NCI-H2227 (cell line): ENCODE data around the gene SMOC1.

Source experiments
- DNase-seq: peaks from one replicate; lab custom pipeline; 2025; ENCODE audit not compliant: unreplicated experiment; lab: John Stamatoyannopoulos, UW

Gene SMOC1

DNA sequence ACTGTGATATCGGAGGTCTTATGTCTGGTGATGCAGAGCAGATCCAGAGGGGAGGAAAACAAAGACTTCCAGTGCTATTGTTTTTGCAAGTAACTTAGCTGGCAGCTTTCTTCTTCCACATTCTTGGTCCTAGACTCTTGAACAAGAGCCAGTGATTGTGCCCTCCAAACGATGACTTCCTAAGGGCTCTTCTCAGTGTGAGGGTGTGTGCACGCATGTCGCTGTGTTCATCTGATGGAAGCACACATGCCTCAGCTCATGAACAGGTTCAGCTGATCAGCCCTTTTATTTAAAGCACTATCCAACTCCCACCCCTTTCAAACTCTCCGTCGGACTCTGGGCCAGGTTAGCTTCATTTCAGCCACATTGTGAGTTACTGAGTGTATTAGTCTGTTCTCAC lies 59.5 kb downstream of the SMOC1 start:
- DNase-seq, result no peak

DNA sequence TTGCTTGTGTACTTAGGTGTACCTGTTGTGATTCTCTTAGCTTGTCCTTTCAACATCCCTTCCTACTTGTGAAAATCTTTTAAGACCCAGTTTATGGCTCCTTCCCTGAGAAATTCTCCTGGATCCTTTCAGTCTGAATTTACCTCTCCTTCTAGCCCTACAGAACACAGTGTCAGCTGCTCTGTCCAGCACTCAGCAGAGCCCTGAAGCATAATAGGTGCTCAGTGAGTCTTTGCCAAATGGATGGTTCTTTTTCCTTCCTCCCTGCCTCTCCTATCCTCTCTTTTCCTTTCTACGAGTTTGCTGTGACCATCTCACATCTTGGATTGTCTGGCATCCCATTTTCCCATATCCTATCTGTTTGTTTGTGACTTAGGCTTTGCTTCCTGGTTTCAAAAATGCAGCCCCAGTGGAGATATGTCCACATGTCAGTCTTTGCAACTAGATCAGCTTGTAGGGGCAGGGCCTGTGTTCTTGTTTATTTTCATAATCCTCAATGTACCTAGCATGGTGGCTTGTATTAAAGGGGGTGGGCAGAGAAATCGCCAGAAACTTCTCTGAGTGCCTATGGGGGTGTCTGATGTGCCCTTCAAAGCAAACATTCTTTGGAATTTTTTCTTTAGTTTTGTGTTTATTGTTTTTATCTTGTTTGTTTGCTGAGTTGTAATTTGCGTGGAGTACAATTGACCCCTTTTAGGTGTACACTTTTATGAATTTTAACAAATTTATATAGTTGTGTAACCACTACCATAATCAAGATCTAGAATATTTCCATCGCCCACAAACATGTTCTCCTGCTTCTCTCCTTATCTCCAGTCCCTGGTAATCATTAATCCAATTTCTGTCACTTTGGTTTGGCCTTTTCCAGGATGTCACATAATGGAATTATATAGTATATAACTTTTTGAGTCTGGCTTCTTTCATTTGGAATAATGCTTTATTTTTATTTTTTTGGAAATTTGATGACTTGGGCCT lies 62.8 kb downstream of the SMOC1 start:
- no peak for DNase-seq

DNA sequence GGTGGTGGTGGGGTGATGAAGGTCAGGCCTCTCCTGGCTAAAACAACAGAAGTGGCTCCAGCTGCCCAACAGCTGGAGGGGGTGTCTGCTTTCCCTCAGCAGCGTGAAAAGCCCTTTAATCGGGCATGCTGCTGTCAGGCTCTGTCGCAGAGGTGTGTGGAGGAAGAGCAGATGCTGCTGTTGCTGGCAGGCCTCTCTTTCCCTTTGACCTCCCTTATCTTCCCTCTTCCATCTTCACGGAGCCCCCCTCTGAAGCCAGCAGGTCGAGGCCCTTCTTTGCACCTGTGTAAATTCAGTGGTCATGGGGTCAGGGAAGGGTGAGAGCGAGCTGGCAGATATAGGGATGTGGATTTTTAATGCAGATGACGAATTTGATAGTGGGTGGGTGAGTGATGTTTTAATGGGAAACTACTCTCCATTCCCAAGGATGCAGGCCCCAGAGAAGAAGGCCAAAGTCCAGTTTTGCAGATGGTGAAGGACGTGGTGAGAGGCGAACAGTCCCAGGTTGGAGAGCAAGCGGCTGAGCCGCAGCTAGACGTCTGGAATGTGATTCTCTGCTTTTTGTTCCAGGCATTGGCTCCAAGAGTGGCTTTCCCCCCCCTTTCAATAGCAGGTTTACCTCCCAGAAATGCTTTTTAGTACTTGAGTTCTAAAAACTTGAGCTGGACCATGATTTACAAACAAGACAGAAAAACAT lies 64.0 kb downstream of the SMOC1 start:
- no peak for DNase-seq

DNA sequence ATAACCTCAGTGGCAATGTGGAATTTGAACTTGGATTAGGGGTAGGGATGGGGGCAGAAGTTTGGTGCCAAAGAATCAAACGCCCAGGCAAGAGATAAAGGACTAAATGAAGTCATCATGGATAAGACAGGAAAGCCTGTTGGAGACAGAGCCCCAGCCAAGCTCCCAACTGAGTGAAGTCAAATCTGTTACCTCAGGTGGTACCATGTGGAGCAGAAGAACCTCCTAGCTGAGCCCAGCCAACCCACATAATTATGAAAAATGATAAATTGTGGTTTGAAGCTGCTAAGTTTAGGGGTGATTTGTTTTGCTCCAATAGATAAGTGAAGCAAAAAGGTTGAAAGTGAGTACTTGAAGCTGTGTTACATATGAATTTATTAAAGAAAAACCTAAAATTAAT lies 66.1 kb downstream of the SMOC1 start:
- DNase-seq, result no peak

DNA sequence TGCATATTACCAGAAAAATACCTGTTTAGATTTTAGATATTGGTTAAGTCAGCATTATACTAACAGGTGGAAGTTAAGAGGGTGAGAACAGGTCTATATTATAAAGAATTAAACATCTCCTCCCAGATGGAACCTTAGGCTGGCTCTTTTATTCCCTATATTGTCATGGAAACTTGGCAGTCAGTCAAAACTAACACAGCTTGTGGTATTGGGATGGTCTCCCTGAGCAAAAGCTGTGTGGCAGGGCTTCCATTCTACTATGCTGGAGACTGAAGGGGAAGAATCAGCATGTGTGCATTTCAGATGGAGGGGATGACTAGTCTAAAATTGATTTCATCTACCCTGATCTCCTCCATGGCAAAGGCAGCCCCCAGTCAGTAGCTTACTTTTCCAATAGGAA lies 66.7 kb downstream of the SMOC1 start:
- DNase-seq, result no peak

DNA sequence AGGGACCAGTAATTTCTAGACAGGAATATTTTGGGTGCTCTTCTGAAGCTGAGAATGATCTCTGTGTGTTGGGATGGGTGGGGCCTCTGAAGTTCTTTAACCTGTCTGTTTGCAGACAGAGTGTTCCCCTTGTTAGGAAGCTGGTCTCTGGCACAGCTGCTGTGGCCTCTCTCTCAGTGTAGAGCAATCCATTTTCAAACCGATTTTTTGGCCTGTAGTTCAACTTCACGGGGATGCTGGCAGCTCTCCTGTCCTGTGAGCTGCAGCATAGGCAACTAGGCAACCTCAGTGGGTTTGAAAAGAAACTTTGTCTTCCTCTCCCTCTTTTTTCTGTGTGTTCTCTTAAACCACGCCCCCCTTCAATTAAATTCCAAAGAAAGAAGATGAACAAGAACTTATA lies 69.1 kb downstream of the SMOC1 start:
- no peak for DNase-seq

DNA sequence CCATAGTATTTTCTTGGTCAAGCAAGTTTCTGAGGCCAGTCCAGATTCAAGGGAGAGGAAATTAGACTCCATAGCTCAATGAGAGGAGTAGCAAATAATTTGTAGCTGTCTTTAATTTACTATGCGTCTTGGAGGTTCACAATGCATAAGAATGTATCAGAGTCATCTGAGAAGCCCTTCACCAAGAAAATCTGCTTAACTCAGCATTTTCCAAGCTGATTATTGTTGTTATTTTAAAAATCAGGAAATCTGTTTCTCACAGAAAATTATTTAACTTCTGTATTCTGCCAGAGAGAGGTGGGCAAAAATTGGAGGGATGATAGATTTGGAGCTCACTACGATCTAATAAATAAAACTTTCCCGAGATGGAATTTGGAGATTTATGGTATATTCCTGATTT lies 72.0 kb downstream of the SMOC1 start:
- DNase-seq, result no peak

DNA sequence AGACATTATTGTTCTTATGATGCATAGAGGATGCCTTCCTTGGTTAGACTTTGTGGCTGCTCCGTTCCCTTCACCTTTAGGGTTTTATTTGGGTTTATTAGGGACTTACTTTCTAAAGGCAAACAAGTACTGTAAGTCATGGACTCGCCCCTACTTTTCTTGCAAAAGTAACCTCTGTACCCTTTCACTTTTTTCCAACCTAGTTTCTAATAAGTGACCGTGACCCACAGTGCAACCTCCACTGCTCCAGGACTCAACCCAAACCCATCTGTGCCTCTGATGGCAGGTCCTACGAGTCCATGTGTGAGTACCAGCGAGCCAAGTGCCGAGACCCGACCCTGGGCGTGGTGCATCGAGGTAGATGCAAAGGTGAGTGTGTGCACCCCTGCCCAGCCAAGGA lies 72.7 kb downstream of the SMOC1 start:
- no peak for DNase-seq

DNA sequence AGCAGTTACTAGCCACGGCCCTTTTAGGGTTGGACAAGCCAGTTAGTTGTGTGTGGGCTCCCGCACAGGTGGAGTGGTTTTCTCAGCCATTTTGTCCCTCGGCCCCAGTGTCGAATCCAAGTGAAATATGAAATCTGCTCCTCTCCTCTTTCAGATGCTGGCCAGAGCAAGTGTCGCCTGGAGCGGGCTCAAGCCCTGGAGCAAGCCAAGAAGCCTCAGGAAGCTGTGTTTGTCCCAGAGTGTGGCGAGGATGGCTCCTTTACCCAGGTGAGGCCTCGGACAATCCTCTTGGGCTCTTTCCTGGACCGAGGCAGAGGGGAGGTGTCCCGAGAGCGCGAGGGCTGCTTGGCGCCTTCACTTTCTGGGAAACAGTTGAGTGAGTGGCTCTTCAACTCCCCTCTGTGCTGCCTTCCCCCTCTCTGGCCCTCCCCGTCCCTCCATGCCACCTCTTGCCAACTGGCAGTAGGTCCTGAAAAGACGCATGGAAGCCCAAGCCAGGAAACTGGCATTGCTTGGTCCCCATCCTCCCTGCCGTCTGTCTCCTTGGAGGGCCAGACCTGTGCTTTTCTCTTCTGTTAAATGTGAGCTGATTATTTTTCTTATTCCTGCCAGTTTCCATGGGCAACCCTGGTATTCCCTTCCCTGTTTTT lies 74.2 kb downstream of the SMOC1 start:
- DNase-seq, result no peak

DNA sequence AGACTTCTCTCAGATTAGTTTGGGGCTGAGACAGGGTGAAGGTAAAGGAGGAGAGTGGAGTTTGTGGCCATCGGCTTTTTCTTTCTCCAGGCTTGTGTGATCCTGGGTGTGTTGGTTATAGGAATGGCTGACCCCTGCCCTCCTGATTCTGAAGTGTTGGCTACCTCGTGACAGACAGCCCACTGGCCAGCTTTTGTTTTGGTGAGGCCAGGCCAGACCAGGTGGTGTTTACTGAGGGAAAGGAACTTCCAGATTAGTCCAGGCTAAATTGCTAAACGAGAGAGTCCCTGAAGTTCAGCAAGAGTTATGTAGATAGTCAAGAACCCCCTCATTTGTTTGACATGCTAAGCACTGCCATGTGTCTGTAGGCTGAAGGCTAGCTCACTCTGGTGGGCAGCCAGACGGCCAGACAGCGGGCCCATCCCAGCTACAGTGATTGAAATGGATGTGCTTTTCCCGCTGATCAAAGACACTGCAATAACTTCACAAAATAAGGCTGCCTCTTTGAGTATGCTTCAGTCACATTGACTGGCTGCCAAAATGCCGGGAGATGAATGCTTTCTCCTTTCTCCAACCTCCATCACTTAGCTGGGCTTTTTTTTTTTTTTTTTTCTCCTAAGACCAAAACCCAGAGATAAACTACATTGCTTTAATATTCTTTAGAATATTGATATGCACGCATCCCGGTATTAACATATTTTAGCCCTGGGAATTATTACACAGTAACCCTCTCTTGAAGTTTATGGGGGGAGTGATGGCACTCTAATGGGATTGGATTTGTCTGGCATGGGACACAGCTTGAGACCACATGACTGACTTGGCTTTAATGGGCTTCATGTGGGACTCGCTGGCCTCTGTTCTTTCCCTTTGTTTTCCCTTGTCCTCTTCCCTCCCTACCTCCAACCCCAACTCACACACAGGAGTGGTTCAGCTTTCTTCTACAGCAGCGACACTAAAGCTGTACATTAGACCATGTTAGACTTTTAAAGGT lies 76.9 kb downstream of the SMOC1 start:
- no peak for DNase-seq

DNA sequence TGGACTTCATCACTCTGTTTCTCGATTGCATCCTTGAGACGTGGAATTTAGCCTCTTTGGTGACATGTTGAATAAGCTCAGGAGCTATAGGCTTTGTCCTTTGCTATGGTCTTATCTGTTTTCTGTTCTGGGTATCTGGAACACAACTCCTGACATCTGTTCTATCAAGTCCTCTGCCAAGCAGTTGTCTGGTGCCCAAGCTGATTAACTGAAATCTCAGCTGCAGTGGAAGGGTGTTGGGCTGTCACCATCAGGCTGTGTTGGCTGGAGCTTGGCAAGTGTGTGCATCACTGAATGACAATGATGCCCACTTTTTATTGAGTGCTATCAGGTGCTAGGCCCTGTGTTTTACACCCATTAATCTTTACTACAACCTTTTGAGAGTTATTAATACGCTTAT lies 77.8 kb downstream of the SMOC1 start:
- no peak for DNase-seq

DNA sequence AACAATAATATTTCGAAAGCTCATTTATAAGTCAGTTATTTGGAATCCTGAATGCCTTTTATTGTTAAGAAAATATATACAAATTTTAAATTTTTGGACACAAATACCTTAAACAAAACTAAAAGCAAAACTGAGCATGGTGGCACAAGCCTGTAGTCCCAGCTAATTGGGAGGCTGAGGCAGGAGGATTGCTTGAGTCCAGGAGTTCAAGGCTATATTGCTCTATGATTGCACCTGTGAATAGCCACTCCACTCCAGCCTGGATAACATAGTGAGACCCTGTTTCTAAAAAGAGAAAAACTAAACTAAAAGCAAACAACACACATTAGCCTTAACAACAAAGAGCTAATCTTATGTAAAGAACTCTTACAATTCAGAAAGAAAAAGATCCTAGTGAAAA lies 78.8 kb downstream of the SMOC1 start:
- no peak for DNase-seq

DNA sequence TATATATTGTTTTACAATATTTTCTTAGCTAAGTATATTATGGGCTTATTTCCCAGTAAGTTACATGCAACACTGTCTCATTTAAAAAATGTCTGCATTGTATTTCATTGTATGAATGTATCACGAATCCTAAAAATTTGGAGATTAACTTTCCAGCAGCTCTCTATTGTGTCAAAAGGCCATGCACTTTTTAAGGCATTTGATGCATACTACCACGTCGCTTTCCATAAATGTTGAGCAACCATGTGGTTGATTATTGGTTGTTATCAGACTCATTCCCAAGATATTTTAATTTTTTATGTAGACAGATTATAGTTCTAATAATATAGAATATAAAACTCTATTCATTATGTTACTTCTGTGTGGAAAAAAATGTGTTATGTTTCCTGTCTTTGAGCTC lies 79.9 kb downstream of the SMOC1 start:
- no peak for DNase-seq

DNA sequence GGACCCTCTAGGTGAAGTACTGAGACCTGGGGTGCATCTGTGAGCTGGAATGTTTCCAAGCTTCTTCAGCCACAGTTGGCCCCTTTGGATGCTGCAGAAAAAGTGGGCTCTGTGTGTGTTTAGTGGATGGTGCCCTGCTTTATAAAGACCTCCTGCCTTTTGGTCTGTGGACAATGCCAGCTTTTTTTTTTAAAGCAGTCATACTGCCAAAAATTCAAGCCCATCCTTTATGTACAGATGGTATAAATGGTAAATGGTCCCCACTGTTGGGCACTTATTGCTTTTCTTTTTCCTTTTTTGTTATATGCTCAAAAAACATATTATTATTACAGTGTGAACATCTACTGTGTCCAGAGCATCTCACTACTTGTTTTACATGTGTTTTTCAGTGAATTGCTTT lies 81.1 kb downstream of the SMOC1 start:
- DNase-seq, result no peak

DNA sequence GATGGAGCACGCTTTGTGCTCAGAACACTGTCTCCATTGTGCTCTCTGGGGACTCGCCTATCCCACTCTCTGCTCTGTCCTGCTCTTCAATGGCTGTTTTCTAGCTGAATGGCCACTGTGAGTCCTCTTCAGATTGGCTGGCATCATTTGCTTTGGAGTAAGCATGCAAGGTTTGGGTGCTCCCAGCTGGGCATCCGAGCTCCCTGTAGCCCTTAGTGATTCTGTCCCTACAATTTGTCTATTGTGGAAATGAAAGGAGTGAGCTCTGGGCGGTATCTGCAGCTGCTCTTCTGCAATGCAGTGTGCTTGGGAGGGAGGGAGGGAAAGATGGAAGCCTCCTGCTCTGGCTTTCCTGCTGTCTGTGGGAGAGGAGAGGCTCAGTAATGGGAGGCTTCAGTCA lies 84.8 kb downstream of the SMOC1 start:
- no peak for DNase-seq

DNA sequence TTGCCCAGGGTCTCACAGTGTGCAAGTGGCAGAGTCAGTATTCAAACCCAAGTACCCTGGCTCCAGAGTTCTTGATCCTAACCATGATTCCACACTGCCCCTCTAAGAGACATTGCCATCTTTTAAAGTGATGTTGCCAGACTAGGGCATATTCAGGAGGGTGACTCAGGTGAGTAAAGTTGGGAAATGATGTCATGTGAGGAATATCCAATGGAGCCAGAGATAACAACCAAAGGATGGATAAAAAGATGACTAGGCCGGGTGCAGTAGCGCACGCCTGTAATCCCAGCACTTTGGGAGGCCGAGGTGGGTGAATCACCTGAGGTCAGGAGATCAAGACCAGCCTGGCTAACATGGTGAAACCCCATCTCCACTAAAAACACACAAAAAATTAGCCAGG lies 85.6 kb downstream of the SMOC1 start:
- DNase-seq, result no peak

DNA sequence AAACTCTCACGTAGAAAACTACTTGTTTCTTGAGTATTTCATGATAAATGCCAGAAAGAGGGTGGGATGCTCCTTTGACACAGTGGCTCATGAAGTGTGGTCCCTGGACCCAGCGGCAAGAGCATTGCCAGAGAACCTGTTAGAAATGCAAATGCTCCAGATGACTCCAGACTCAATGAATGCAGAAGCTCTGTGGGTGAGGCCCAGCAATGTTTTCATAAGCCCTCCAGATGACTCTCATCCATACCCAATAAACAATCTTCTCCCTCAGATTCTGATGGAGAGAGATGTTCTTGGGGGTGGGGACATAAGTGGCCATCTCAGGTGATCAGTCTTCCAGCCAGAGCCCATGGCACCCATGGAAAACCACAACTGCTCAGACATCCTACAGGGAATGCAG lies 88.9 kb downstream of the SMOC1 start:
- DNase-seq, result no peak

DNA sequence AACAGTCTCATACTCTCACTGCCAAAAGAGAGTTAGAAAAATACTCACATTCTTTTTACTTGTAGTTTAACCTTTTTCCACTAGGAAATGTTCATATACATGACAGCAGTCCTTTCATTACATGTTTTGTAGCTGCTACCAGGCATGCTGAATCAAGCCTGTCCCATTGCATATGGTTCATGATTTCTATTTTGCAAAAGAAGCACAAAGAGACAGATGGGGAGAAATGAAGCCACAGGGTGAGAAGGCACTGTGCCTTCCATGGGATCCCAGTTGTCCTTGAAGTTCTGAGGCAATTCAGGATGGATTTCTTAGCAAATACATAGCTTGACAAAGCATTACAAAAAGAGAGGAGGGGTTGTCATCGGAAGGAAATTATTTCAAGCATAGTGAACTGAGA lies 89.5 kb downstream of the SMOC1 start:
- no peak for DNase-seq

DNA sequence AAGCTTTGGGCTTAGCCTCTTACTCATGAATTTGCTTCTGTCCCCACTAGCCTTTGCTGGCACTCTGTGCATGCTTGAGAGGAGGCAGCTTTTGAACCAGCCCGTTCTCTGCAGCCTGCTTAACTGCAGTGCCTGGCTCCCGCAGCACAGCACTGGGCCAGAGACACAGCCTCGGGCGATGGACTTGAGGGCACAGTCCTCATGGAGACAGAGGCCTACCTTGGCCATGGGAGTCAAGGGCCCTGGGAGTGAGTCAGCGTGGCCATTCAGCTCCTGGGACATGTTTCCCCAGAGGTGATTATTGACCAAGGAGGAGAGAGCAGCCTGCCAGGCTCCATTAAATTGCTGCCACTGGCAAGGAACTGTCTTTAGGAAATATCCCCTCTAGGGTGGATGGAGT lies 93.5 kb downstream of the SMOC1 start:
- DNase-seq, result no peak

DNA sequence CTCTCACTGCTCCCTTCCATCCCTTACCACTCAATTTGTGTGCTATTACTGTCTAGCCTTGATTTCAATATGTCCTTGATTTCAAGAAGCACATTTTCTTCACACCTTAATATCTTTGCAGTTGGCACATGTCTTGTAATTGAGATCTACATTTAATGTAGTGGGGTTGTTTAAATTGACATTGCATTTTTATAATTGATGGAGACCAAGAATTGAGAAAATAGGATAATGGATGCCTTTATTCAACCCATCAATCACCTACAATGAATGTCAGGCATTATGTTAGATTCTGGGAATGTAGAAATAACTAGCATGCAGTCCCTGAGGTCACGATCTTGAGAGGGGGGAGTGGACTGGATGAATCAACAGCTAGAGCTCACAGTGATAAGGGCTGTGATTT lies 94.6 kb downstream of the SMOC1 start:
- peak; percentile 91 for DNase-seq

DNA sequence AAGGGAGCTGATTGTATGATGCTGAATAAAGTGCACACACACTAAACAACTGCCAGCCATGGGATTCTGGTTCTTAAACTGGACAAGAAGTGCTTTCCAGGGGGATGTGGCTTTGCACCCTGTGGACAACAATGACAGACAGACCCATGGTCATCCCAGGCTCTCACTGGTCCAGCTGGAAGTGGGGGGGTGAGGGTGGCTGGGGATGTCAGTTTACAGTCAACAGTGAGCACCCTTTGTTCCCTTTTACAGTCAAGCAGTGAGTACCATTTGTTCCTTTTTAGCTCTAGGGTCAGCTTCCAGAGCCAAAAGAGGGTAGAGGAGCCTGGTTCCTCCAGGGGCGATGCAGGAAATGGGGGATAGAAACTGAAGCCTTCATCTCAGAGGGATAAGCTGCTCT lies 100.7 kb downstream of the SMOC1 start:
- no peak for DNase-seq
